Measurements from ENCODE around the gene PCAT7.
"Not testable (repeated sequence)": the region's sequence is repeated elsewhere in the genome, so short reads cannot be mapped to it uniquely, and the experiment has no call there.

The PCAT7 gene

DNA sequence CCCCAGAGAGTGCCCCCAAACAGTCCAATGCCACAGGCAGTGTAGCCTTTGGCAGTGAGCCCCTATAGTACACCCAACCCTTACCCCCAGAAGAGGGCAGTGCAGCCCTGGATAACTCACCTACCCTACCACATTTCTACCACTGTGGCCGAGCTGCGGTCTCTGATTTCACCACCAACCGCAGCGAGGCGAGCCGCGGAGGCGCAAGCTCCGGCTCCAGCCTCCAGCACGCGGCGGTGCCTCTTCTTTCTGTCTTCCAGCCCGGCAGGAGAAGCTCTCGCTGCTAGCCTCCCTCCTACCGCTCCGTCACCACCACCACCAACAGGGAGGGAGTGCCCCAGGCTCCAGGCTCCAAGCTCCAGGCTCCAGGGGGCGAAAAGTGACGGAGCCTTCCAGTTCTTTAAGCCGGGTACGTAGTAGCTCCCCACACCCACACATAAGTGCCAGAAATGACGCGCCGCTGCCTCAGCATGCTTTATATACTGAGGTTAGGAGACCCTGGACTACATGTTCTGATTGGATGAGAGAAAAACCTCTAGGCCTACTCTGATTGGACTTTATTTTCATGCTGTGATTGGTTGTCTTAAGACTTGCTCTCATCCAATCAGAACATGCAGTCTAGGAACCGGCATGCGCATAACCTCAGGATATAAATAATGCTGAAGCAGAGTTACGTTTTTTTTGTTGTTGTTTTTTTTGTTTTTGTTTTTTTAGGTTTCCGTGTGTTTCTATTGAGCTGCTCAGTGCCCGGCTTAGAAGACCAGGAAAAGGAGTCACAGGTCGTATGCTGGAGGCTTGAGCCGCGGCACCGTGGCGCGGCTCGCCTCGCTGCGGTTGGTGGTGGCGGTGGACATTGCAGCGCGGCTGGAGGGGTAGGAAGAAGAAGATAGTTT lies at the start of gene PCAT7:
PCAT7 (plus strand) TSS at position 645 of the 893 bp plus-strand sequence.
- peak; percentile 27 for TF ChIP-seq CTCF (IDR thresholded peaks at IDR 0.05; ENCODE audit: insufficient read depth, low read depth, low read length, missing control alignments)
- H3K4me3 ChIP-seq (ENCODE audit: low read length): no peak within 1 kb of the TSS

DNA sequence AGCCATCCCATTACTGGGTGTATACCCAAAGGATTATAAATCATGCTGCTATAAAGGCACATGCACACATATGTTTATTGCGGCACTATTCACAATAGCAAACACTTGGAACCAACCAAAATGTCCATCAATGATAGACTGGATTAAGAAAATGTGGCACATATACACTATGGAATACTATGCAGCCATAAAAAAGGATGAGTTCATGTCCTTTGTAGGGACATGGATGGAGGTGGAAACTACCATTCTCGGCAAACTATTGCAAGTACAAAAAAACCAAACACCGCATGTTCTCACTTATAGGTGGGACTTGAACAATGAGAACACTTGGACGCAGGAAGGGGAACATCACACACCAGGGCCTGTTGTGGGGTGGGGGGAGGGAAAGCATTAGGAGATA lies 48.5 kb upstream of the PCAT7 start:
- not testable (repeated sequence) for H3K4me3 ChIP-seq (ENCODE audit: low read length); DNase-seq (ENCODE audit: low read depth)

More for the DNA sequence above, at the start of gene PCAT7:
- DNase-seq (ENCODE audit: low read depth): peak; percentile 36

GRCh38 chr9:94507531-94508258 lies 47.2 kb upstream of the PCAT7 start:
- no peak overlapping the region for H3K4me3 ChIP-seq (ENCODE audit: low read length)
- TF ChIP-seq CTCF (IDR thresholded peaks at IDR 0.05; ENCODE audit: insufficient read depth, low read depth, low read length, missing control alignments): no peak
- DNase-seq (ENCODE audit: low read depth): no peak

GRCh38 chr9:94511134-94511954 lies 43.5 kb upstream of the PCAT7 start:
- no peak for TF ChIP-seq CTCF (IDR thresholded peaks at IDR 0.05; ENCODE audit: insufficient read depth, low read depth, low read length, missing control alignments)
- DNase-seq (ENCODE audit: low read depth): no peak
- no peak overlapping the region for H3K4me3 ChIP-seq (ENCODE audit: low read length)

DNA sequence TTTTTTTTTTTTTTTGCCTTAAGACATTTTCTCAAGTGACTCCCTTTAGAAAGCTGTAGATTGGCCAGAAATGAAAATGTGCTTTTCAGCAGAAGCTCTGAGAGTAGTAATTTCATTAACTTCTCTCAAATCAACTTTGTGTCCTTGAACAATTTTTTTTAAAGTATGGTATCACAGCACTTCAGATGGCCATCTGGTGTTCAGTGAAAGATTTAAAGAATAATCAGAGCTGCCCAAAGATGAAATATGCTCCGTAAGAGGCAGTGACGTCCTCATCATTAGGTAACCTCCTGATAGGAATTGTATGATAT lies 43.0 kb upstream of the PCAT7 start:
- no peak for DNase-seq (ENCODE audit: low read depth)
- H3K4me3 ChIP-seq (ENCODE audit: low read length): no peak overlapping the region
- no peak for TF ChIP-seq CTCF (IDR thresholded peaks at IDR 0.05; ENCODE audit: insufficient read depth, low read depth, low read length, missing control alignments)

DNA sequence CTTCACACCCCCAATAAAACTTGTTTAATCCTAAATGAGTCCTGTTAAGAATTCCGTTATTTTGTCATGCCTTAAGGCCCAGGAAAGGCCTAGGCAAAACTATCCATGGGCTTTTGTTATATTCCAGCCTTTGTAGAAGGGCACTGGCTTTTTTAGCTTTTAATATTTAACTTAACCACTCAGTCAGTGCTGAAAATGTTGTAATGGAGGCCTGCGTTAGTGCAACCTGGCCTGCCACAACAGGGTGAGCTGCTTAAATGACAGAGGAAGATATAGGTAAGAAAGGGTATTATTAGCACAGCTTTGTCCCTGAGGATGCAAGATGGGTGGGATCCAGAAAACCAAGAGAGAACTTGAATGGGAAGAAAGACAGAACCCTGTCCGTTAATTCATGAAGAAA lies 40.2 kb upstream of the PCAT7 start:
- TF ChIP-seq CTCF (IDR thresholded peaks at IDR 0.05; ENCODE audit: insufficient read depth, low read depth, low read length, missing control alignments): no peak
- H3K4me3 ChIP-seq (ENCODE audit: low read length): no peak overlapping the region
- DNase-seq (ENCODE audit: low read depth): no peak

DNA sequence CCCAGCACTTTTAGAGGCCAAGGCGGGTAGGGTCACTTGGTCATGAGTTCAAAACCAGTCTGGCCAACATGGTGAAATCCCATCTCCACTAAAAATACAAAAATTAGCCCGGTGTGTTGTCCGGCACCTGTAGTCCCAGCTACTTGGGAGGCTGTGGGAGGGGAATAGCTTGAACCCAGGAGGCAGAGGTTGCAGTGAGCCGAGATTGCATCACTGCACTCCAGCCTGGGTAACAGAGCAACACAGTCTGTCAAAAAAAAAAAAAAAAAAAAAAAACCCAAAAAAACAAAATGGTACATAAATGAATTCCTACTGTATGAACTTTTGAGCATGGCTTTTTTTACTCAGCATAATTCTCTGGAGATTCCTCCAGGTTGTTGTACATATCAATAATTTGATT lies 37.6 kb upstream of the PCAT7 start:
- no peak for TF ChIP-seq CTCF (IDR thresholded peaks at IDR 0.05; ENCODE audit: insufficient read depth, low read depth, low read length, missing control alignments)
- no peak for DNase-seq (ENCODE audit: low read depth)

More for the DNA sequence above, 37.6 kb upstream of the PCAT7 start:
- no peak overlapping the region for H3K4me3 ChIP-seq (ENCODE audit: low read length)

All from epithelial cell of esophagus (primary cell).